OCI-LY1 (cell line): Measurements from ENCODE around the gene DHX36.

Experiments
- EZH2 ChIP-seq: fragments of 200-600 bp; sonication (generic), shearing (Covaris generic); IDR thresholded peaks from 2 replicates; pipeline ENCODE4 v1.8.0; 2017; ENCODE audit warnings: borderline replicate concordance, mixed run types, mild to moderate bottlenecking, antibody characterized with exemption, low read length, moderate library complexity, mixed read lengths
- TF ChIP-seq, protein P1 (sequence below): fragments of 200-600 bp; sonication (generic), shearing (Covaris generic); IDR thresholded peaks from 2 replicates; pipeline ENCODE4 v1.5.1; 2017; ENCODE audit warnings: mild to moderate bottlenecking, antibody characterized with exemption, low read length, moderate library complexity, mixed read lengths

DNA sequence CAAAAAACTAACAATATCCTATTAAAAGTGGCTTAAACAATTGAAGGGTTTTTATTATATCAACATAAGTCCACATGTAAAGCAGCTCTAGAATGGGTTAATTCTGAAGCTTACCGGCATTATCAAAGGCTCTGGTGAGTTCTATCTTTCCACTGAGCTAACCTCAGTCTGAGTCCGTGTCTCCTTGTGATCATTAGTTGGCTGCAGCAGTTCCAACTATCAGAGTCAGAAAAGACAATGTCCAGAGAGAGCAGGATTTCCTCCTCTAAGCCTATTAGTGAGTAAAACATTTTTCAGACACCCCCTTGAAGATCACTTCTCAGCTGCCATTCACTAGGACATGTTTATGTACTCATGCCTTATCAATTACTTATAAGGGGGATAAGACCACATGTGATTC, 49.9 kb downstream of the DHX36 start:
- TF ChIP-seq, protein P1, sequence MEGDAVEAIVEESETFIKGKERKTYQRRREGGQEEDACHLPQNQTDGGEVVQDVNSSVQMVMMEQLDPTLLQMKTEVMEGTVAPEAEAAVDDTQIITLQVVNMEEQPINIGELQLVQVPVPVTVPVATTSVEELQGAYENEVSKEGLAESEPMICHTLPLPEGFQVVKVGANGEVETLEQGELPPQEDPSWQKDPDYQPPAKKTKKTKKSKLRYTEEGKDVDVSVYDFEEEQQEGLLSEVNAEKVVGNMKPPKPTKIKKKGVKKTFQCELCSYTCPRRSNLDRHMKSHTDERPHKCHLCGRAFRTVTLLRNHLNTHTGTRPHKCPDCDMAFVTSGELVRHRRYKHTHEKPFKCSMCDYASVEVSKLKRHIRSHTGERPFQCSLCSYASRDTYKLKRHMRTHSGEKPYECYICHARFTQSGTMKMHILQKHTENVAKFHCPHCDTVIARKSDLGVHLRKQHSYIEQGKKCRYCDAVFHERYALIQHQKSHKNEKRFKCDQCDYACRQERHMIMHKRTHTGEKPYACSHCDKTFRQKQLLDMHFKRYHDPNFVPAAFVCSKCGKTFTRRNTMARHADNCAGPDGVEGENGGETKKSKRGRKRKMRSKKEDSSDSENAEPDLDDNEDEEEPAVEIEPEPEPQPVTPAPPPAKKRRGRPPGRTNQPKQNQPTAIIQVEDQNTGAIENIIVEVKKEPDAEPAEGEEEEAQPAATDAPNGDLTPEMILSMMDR = no peak
- TF ChIP-seq EZH2 = no peak
